H9 (cell line): Measurements from ENCODE around the gene MKX. TPM values are rescaled to one million over a fixed set of nuclear protein-coding genes. Genes with fewer than 3 reads are reported as not detected.

Source experiments
- DNase-seq: peaks from one replicate; pipeline ENCODE4 v3.0.0-alpha.2; 2017
- H2AFZ ChIP-seq: one replicate; pipeline ENCODE4 v1.6.1; 2013; ENCODE audit warnings: mild to moderate bottlenecking, low read length, control low read depth, moderate library complexity
- H2AK5ac ChIP-seq: 2 replicates; pipeline ENCODE4 v1.6.1; 2013; ENCODE audit warnings: low read length, control low read depth, mixed read lengths; ENCODE audit not compliant: insufficient read length
- H2BK120ac ChIP-seq: one replicate; pipeline ENCODE4 v1.6.1; 2013; ENCODE audit warnings: low read depth, mild to moderate bottlenecking, low read length, control low read depth, inconsistent platforms; ENCODE audit not compliant: poor library complexity, severe bottlenecking
- H2BK12ac ChIP-seq: 2 replicates; pipeline ENCODE4 v1.6.1; 2013; ENCODE audit warnings: low read length, control low read depth, mixed read lengths, low read depth; ENCODE audit not compliant: insufficient read length
- H2BK15ac ChIP-seq: 2 replicates; pipeline ENCODE4 v1.6.1; 2013; ENCODE audit warnings: low read depth, low read length, control low read depth
- H2BK20ac ChIP-seq: one replicate; pipeline ENCODE4 v1.6.1; 2013; ENCODE audit warnings: low read depth, mild to moderate bottlenecking, low read length, control low read depth, inconsistent platforms; ENCODE audit not compliant: poor library complexity, severe bottlenecking
- H2BK5ac ChIP-seq: 2 replicates; pipeline ENCODE4 v1.6.1; 2013; ENCODE audit warnings: low read length, control low read depth, mixed read lengths; ENCODE audit not compliant: insufficient read length
- H3K14ac ChIP-seq: 2 replicates; pipeline ENCODE4 v1.6.1; 2013; ENCODE audit warnings: low read length, control low read depth; ENCODE audit not compliant: insufficient read depth
- H3K18ac ChIP-seq: 2 replicates; pipeline ENCODE4 v1.6.1; 2013; ENCODE audit warnings: low read depth, mild to moderate bottlenecking, mixed read lengths, low read length, control low read depth; ENCODE audit not compliant: insufficient read length
- H3K23ac ChIP-seq: 2 replicates; pipeline ENCODE4 v1.6.1; 2013; ENCODE audit warnings: low read length, control low read depth, mixed read lengths, low read depth; ENCODE audit not compliant: insufficient read length
- H3K23me2 ChIP-seq: 2 replicates; pipeline ENCODE4 v1.6.1; 2013; ENCODE audit warnings: low read depth, mild to moderate bottlenecking, mixed read lengths, low read length, control low read depth; ENCODE audit not compliant: insufficient read length, poor library complexity, severe bottlenecking
- H3K27ac ChIP-seq: 2 replicates; pipeline ENCODE4 v1.5.1; 2013; ENCODE audit warnings: low read length, control low read depth, mixed read lengths, low read depth; ENCODE audit not compliant: insufficient read length
- H3K27me3 ChIP-seq: 2 replicates; pipeline ENCODE4 v1.6.1; 2013; ENCODE audit warnings: low read length, control low read depth, inconsistent platforms; ENCODE audit not compliant: insufficient read depth
- H3K4ac ChIP-seq: 2 replicates; pipeline ENCODE4 v1.6.1; 2013; ENCODE audit warnings: low read depth, mild to moderate bottlenecking, control low read depth, inconsistent platforms, low read length, moderate library complexity
- H3K4me1 ChIP-seq: 2 replicates; pipeline ENCODE4 v1.6.1; 2013; ENCODE audit warnings: low read length, control low read depth, inconsistent platforms; ENCODE audit not compliant: insufficient read depth
- H3K4me2 ChIP-seq: 2 replicates; pipeline ENCODE4 v1.6.1; 2013; ENCODE audit warnings: low read length, control low read depth, mixed read lengths; ENCODE audit not compliant: insufficient read length, insufficient read depth
- H3K56ac ChIP-seq: 2 replicates; pipeline ENCODE4 v1.6.1; 2013; ENCODE audit warnings: low read depth, mild to moderate bottlenecking, mixed read lengths, low read length, control low read depth; ENCODE audit not compliant: insufficient read length
- H3K79me1 ChIP-seq: 2 replicates; pipeline ENCODE4 v1.6.1; 2013; ENCODE audit warnings: low read depth, mild to moderate bottlenecking, moderate library complexity, low read length, control low read depth, inconsistent platforms; ENCODE audit not compliant: insufficient read depth, poor library complexity, severe bottlenecking
- H3K79me2 ChIP-seq: 2 replicates; pipeline ENCODE4 v1.6.1; 2013; ENCODE audit warnings: low read length, control low read depth, inconsistent platforms; ENCODE audit not compliant: insufficient read depth
- H3K9ac ChIP-seq: 2 replicates; pipeline ENCODE4 v1.6.1; 2013; ENCODE audit warnings: low read length, control low read depth, mixed read lengths; ENCODE audit not compliant: insufficient read length; ENCODE audit errors: extremely low read depth
- H3K9me3 ChIP-seq: one replicate; pipeline ENCODE4 v1.6.1; 2013; ENCODE audit warnings: low read depth, low read length, inconsistent platforms; ENCODE audit not compliant: control insufficient read depth
- H3T11ph ChIP-seq: one replicate; pipeline ENCODE4 v1.6.1; 2013; ENCODE audit warnings: mild to moderate bottlenecking, low read length, control low read depth, inconsistent platforms
- H4K20me1 ChIP-seq: one replicate; pipeline ENCODE4 v1.6.1; 2013; ENCODE audit not compliant: control insufficient read depth, insufficient read length, insufficient read depth
- H4K5ac ChIP-seq: 2 replicates; pipeline ENCODE4 v1.6.1; 2013; ENCODE audit warnings: low read depth, mild to moderate bottlenecking, mixed read lengths, low read length, control low read depth; ENCODE audit not compliant: insufficient read length
- H4K8ac ChIP-seq: replicated peaks from 2 replicates; pipeline ENCODE4 v1.6.1; 2013; ENCODE audit warnings: low read length, control low read depth, mixed read lengths, low read depth; ENCODE audit not compliant: insufficient read length
- H4K91ac ChIP-seq: 2 replicates; pipeline ENCODE4 v1.6.1; 2013; ENCODE audit warnings: low read depth, mild to moderate bottlenecking, moderate library complexity, mixed read lengths, low read length, control low read depth; ENCODE audit not compliant: insufficient read length
- H3K27ac Mint-ChIP-seq, 3 experiments: 2 replicates in 2 of 3; 3 replicates in 1 of 3; pipeline ENCODE4 v1.8.0; 2020 to 2021; ENCODE audit warnings: mixed read lengths in 3 of 3, mild to moderate bottlenecking in 1 of 3, moderate library complexity in 1 of 3
- H3K27me3 Mint-ChIP-seq: 2 replicates; pipeline ENCODE4 v1.8.0; 2021; ENCODE audit warnings: low read depth, mild to moderate bottlenecking, moderate library complexity, mixed read lengths
- H3K36me3 Mint-ChIP-seq, 3 experiments: 2 replicates in 2 of 3; 3 replicates in 1 of 3; pipeline ENCODE4 v1.8.0; 2020 to 2021; ENCODE audit warnings: low read depth in 3 of 3, mixed read lengths in 3 of 3; ENCODE audit not compliant: insufficient read depth in 1 of 3
- H3K4me1 Mint-ChIP-seq, 2 experiments: 2 replicates each; pipeline ENCODE4 v1.8.0; 2020; ENCODE audit warnings: mixed read lengths in 2 of 2
- H3K4me3 Mint-ChIP-seq, 2 experiments: 2 replicates in 1 of 2; 3 replicates in 1 of 2; pipeline ENCODE4 v1.8.0; 2020 to 2021; ENCODE audit warnings: mild to moderate bottlenecking in 2 of 2, mixed read lengths in 2 of 2, moderate library complexity in 1 of 2
- H3K9me3 Mint-ChIP-seq, 2 experiments: 2 replicates in 1 of 2; 3 replicates in 1 of 2; pipeline ENCODE4 v1.8.0; 2020; ENCODE audit warnings: mild to moderate bottlenecking in 2 of 2, mixed read lengths in 2 of 2, moderate library complexity in 1 of 2
- WGBS: extraction: QIAGEN DNeasy Blood & Tissue Kit; methylation state at CpG from one replicate; pipeline ENCODE4 v1.1.7; 2013; ENCODE audit warnings: missing lambda C conversion rate, low lambda C conversion rate, mixed read lengths; ENCODE audit not compliant: insufficient read length; ENCODE audit errors: extremely low coverage; 5-methylcytosine and 5-hydroxymethylcytosine counted together
- total RNA-seq: library from RNA; stranded (reverse); gene quantifications from 2 replicates; pipeline ENCODE4 v1.2.1, GENCODE V29; 2021
- TF ChIP-seq, protein P1 (sequence below): fragments of 200-600 bp; sonication (generic); conservative IDR thresholded peaks from 3 replicates; pipeline ENCODE4 v1.8.0; 2021; ENCODE audit warnings: antibody characterized with exemption, mild to moderate bottlenecking

MKX gene
- total RNA-seq, 1 experiment from 2014 or later = 0.46 TPM

DNA sequence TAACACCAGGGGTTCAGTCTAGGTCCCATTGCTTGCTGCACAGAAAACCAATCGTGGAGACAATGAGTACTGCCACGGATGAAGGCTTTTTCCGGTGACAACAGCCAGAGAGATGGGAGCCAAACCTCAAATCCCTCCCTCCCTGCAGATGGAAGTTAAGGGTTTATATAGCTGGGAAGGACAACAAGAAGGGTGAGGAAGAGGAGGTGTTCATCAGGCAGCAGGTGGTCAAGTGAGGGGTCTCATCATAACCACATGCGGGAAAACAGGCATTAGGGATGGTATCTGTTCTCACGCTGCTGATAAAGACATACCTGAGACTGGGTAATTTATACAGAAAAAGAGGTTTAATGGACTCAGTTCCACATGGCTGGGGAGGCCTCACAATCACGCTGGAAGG, 91.3 kb downstream of the MKX start:
- Mint-ChIP-seq H3K9me3 (peaks cover 0 to 6% of the 10 kb centered on the region in 2 experiments; a peak in 4 of 5 replicates), H3K4me3 (no peak overlapping the region), H3K27me3 (peaks cover 1% of the 10 kb centered on the region), H3K4me1 (peaks cover 7% of the 10 kb centered on the region in 2 experiments), H3K36me3 (peaks cover 0 to 6% (median 0%) of the 10 kb centered on the region in 3 experiments; a peak in 1 of 7 replicates), H3K27ac (no peak overlapping the region)
- Histone ChIP-seq H4K91ac (no peak overlapping the region), H2AFZ (no peak overlapping the region), H3K27me3 (no peaks in the 10 kb centered on the region), H3T11ph (no peak overlapping the region), H3K4me2 (no peak overlapping the region), H3K79me2 (no peaks in the 10 kb centered on the region), H3K9ac (no peak overlapping the region), H3K23ac (no peak overlapping the region), H3K56ac (no peak overlapping the region), H3K18ac (no peak overlapping the region), H2AK5ac (no peak overlapping the region), H3K27ac (no peak overlapping the region), H2BK120ac (no peak overlapping the region), H2BK12ac (no peak overlapping the region), H3K14ac (no peak overlapping the region), H3K4ac (no peak overlapping the region), H4K20me1 (no peaks in the 10 kb centered on the region), H4K5ac (no peak overlapping the region), H4K8ac (no peak overlapping the region), H3K9me3 (no peaks in the 10 kb centered on the region), H3K79me1 (no peaks in the 10 kb centered on the region), H3K4me1 (no peaks in the 10 kb centered on the region), H3K23me2 (no peaks in the 10 kb centered on the region), H2BK5ac (no peak overlapping the region), H2BK20ac (no peak overlapping the region), H2BK15ac (no peak overlapping the region)
- DNase-seq = no peak
- WGBS = no CpG with 5 or more reads among the region's 6 CpGs
- TF ChIP-seq, protein P1, sequence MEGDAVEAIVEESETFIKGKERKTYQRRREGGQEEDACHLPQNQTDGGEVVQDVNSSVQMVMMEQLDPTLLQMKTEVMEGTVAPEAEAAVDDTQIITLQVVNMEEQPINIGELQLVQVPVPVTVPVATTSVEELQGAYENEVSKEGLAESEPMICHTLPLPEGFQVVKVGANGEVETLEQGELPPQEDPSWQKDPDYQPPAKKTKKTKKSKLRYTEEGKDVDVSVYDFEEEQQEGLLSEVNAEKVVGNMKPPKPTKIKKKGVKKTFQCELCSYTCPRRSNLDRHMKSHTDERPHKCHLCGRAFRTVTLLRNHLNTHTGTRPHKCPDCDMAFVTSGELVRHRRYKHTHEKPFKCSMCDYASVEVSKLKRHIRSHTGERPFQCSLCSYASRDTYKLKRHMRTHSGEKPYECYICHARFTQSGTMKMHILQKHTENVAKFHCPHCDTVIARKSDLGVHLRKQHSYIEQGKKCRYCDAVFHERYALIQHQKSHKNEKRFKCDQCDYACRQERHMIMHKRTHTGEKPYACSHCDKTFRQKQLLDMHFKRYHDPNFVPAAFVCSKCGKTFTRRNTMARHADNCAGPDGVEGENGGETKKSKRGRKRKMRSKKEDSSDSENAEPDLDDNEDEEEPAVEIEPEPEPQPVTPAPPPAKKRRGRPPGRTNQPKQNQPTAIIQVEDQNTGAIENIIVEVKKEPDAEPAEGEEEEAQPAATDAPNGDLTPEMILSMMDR = no peak
